NCI-H748 treated with DMSO at 0.1 percent for 48 hours (cell line): ENCODE data around the gene BLID.

Experiments used
- DNase-seq: peaks from one replicate; lab custom pipeline; 2025; lab: John Stamatoyannopoulos, UW

Gene BLID

DNA sequence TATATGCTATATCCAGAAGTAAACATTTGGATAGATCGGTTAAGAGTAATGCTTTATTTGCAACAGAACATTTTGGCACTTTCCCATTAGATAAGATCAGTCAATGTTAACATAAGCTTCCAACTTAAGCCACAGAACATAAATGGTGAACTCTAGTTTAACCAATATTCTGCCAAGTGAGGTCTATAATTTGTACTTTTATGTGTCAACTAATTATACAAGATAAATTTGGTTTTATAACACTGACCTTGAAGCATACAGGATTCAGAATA, 23.5 kb upstream of the BLID start:
- no peak for DNase-seq

DNA sequence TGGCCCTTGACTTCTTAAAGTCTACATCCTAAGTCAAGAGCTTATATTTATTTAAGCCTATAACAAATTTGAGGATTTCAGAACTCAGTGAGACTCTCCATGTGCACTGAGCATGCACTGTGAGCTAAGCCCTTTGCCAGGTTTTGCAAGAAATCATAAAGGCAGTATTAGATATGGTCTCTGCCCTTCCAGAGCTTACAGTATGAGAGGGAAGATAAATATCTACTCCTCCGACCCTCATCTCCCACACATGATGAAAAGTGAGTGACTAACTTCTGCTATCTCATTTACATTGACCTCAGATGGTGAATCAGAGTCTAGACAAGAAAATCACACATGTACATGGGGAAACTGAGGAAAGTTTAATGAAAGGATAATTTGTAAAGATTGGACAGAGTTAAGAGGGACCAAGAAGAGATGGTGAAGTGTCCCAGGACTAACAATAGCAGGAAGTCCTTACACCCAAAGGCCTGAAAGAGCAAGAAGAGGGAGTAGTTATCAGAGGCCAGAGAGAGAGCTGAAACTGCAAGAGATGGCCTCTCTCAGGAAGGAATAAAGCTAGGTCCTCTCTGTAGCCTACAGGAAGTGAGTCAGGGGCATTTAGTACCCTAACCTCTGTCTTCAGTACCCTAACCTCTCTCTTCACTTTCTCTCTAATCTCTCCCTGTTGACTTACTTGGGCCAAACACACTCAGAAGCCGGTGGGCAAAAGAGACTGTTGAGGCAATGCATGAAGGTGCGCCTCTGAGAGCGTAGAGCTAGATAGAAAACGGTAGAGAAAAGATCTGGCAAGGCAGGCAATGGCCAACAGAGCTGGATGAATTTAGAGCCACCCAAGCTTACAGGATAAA, 23.0 kb upstream of the BLID start:
- DNase-seq, result no peak

DNA sequence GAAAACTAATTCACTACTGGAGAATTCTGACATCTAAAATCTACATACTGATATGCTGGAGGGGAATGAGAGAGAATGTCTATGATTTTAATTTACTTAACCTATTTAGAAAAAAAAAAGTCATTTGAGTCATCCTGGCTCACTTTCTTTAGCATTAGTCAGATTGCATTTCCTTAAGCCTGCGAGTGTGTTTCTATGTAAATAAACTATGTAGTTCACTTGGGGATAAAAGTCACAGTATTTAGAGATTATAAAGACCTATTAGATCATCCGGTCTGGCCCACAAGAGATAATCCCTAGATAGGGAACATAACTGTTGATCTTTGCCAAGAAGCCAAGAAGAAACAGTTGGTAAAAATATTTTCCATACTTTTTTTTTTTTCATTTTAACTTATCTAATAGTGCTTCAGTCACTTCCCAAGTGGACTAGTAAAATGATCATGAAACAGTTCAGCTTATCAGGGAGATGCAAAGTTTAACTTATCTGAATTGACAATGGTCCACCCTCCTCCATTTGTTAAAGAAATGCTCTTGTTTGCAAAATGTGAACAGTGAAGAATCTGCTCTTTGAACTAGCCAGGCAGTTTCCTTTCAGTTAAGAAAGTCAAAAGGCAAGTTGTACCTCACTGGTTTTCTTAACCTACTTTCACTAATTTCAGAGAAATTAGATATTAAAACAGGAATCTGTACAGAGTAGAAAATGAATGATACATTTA, 21.2 kb upstream of the BLID start:
- DNase-seq, result no peak

DNA sequence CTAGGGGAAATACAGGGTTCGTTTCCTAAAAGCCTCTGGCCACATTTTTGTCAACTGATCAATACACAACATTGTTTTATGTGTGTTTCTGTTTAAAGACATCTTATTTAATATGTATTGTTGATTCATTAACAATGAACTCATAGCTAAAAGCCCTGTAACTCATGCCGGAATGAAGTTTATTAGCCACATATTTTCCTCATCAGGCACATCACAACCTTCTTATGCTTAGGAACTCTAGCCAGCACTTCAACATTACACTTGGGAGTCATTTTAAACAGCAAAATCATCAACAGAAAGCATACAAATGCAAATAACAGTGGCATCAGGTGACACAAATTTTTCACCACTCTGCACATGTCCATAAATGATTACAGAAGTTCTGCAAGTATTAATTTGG, 15.1 kb upstream of the BLID start:
- DNase-seq, result no peak

DNA sequence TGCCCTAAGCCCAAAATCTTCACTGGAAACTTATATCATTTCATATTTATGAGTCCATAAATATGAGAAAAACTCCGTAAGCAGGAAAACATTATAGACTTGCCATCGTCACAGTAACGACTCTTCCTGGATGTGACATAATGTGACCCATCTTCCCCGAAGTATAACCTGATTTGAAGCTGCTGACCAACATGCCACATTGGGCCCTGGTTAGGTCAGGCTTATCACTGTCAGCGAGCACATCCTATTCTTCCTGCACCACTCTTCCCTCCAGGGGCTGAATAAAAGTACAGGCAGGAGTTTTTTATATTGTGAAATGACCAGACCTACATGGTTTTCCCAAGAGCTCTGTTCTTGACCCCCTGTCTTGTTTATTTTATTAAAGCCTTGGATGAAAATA, 12.1 kb upstream of the BLID start:
- DNase-seq, result no peak

DNA sequence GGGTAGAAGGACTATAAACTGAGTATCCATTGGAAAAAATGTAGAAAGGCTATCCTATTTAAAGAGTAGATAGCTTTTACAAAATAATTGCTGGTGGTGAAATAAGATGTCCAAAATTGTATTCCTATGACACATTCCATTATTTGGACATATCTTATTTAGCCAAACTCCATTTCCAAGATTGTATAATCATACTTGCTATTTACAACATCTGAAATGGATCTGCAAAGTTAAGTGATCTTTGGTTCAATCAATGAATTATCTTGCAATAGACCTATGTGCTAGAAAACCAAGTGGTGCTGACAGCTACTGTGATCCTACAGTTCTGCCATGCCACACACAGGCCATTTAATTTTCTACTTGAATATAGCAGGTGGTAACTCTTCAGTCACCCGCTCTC, 11.0 kb upstream of the BLID start:
- DNase-seq, result no peak

DNA sequence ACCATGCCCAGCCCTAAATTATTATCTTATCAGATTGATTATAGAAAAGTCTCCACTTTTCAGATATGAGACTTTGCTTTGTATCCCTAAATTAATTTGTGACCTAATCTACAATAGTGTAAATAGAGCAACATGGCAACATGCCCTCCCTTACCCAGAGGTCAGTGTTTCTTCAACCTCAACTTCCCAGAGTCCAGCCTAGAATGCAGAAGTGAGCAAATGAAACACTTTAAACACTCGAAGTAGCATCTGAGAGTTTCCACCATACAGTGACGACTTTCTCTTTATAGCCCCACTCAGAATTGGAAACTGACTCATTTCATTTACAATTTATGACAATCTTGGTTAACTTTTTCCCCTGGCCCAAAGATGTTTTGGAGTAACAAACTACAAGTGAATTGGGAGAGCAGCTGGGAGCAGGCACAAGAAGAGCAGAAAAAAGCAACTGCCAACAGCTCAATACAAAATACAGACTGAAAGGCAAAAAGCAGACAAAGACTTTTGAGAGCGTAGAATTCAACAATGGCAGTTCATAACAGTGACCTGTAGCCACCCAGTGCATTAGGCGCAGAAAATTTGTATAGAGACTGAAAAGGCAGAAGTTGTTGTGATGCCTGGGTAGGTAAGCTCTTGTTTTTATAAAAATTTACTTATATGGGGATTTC, 10.1 kb upstream of the BLID start:
- DNase-seq, result no peak

DNA sequence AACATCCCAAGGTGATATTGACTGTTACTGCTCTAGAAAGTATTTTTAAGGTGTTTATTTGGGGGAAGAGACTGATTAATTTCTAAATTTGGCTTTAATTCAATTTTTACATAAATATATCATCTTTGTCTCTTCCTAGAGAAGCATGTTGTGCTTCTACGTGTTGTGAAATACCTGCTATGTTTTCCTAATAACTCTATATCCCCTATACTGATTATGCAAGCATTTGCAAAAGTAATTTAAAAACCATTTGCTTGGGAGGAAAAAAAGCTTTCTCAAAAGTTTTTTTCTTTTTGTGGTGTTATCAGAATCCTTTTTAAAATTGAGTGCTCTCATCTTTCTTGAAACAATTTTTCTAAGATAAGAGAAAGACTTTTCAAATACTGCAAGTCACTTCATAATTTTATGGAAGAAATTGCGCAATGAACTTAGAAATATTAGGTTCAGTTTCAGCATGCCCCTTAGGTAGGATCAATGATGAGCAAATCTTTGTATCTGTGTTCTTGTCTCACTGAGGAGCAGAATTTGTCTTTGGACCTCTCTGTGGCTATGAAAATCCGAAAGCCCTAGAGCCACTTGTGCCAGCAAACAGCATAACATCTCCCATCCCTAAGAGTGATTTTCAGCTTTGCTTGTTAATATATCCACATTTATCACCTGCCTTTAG, 7.4 kb upstream of the BLID start:
- no peak for DNase-seq

DNA sequence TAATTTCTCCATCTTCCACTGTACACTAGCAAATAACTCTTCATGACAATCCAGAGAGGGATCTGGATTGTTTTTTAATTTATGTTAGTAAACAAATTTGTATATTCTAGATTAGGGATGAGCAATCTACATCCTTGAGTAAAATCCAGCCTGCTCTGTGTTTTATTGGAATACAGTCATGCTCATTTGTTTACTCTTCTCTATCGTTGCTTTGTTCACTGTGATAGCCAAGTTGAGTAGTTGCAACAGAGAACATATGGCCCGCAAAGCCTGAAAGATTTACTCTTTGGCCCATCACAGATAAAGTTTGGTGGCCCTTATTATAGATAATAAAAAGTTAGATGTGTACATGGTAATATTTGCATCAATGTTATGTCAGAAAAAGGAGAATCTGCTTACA, 6.2 kb upstream of the BLID start:
- DNase-seq, result no peak

DNA sequence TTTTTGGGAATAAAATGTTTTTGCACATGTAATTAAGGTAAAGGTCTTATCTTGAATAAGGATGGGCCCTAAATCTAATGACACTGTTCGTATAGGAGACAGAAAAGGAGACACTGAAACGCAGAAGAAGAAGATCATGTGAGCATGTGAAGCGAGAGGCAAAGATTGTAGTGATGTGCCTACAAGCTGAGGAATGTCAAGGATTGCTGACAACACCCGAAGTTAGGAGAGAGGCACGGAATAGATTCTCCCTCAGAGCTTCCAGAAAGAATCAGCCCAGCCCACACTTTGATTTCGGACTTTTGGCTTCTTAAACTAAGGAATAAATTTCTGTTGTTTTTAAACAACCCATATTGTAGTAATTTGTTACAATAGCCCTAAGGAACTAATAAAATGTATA, 4.1 kb upstream of the BLID start:
- no peak for DNase-seq

DNA sequence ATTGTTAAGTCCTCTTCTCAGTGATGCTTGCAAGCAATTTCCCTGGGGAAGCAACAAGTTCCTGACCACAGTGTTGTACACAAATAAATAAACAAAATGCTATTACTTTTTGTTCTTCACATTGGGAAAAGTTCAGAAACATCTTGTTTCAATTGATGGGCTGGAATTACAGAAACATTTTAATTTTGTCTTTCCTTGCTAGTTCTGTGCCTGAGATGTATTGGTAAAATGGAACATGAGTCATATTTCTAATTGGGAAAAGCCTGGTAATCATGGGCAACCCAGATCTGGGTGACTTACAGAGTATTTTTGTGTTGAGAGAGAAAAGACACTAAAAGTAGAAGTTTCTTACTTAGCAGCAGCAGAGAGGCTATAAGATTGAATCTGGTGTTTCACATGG, 576 bp upstream of the BLID start:
- no peak for DNase-seq

DNA sequence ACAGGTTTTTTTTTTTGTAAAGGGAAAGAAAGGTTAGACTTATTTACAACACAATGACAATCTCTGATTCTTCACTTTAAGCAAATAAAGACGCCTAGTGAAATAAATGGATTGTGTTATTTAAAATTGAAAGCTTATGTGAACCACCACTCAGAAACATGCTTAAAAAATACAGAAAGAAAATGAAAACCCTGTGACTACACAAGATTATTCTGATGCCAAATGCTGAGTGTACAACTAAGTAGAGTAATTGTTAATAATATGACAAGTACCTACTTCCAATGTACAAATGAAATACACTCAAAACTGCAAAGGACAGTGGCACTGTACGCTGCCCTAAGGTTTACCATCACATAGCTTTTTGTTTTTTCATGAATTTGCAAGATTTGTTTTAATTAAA, 1.0 kb downstream of the BLID start:
- DNase-seq, result no peak

DNA sequence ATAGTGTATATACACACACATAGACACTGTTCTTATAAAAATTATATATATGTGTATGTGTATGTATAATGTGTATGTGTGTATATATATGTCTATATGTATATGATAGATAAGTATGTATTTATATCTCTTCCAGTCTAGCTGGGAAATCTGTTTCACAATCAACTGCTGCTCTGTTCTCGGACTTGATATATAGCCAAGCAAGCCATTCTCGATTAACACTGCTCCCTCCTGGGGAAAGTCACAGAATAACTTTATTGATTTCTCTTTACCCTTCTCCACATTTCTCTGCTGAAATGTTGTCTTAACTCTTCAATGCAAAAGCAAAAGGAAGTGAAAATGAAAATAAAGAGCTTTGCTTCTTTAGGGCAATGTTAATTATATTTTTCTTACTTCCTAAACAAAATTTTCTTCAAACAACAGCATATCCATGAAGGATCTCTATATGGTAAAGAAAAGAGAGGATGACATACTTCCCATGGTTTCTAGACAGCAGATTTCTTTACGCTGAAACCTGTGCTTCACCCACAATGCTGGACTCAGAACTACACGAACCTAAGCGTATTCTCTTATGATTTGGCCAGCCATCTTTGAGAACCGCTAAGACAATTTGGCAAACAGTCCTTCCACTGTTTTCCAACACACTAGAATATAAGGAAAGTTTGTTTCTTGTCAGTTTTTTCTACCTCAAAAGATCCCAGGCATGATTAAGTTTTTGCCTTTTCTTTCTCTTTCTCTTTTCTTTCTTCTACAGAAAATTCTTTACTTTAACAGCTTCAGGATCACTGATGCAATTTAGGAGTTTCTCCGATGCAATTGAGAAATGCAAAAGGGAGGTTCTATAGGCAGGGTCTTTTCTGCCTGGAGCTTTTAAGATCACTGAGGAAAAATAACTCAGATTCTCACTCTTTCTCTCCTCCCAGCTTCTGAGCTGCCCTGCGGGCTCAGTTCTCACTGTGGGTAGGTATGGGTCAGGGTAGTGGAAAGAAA, 1.9 kb downstream of the BLID start:
- no peak for DNase-seq

DNA sequence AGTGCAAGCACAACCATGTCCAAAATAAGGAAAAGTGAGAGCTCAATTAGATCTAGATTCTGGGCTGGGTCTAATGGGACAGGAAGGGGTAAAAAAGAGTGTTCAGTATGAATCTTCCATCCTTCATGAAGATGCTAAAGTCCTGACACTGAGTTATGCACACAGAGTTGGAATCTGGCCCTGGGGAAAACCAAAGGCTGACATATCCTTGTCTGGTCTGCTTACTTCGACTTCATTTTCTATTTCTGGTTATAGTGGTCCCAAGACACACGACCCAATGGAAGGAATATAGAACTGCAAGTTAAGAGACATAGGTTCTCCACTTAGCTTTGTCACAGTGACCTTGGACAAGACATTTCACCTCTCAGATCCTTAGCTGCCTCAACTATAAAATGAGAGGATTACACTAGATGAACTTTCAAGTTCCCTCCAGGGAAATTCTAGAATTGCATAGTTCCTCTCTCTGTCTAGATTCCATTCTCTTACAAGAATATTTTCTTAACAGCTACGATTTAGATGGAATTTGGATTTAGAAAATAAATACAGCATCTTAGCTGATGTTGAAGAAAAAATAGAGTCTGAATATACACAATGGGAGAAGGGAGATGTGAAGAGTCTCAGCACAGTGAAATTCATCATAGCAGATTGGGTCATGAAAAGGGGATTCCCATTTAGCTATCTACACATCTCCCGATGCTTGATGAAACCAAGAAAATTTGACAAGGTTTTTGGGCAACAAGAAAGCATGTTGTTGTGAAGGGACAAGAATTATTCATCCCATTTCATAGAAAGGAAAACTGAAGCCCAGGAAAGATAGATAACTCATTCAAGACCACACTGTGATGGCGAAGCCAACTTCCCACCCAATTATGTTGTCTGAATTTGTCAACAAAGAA, 3.3 kb downstream of the BLID start:
- no peak for DNase-seq

DNA sequence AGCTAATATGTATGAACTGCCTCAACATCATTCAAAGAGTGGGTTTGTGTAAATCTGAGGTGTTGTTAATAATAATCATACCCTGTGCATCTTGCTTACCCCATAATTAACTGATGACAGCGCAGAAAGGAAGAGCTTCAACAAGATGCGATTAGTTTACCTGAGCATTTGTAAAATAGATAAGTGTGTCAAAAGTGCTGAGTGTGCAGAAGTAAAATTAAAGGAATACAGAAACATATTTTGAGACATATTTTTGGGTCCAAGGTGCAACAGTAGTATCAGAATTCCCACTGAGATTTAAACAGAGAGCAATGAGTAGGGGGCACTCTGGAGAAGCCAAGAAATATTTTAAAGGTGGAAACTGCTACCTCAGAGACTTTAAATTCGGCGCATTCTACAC, 6.1 kb downstream of the BLID start:
- DNase-seq, result no peak

DNA sequence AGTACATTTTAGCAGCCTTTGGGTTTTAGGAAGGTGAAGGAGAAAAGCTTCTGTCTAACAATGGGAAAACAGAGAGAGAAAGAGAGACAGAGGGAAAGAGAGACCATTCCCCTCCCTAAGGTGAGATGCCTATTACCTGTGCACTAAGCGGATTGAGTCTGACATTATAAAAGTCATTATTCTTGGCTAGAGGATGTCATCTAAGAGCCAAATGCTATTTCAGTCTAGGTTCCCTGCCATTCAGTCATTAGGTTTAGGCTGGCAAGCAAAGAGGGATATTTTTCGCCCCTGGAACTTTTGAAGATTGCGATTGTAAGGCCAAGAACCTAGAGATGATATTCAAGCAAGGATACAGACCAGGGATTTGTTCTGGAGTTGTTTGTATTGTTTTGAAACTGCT, 7.2 kb downstream of the BLID start:
- no peak for DNase-seq

DNA sequence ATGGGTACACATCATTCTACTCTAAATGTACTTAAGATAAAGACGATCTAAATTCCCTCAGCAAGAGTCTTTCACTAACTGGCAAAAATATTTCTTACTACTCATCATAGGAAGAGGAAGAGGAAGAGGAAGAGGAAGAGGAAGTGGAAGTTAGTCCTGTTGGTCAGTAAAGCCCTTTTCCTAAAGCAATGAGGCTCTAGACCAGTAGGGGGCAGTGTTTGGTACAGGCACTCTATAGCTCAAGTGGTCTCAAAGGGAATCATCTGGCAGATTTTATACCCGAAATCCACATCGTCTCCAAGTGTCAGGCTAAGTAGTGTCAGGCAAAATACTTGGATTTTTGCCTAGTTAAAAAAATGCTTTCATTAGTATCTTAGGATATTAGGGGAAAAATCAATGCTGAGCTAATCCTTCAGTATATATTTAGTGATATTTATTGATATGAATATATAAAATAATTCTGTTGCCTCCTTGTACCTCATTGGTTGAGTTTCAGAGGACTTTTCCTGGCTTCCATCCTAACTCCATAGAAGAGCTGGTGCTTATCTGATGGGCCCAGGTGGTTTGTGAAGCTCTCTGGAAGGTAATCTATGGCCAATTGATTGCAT, 7.7 kb downstream of the BLID start:
- DNase-seq, result no peak

DNA sequence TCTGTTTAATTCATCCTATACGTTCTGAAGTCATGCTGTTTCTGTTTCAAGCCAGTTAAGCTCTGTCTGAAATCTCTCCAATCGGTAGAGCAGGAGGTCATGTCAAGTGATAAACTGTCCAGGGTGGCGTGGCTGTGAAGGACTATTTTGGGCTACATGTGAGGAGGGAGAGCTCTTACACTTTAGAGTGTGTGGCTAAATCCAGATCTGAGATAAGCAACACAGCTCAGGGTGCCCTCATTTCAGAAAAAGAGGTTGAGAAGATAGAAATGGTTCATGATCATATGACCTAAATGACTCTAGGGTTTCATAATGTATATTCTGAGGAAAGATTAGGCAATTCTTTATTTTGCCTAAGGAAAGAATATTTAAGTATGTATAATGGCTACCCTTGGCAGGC, 8.4 kb downstream of the BLID start:
- DNase-seq, result no peak

DNA sequence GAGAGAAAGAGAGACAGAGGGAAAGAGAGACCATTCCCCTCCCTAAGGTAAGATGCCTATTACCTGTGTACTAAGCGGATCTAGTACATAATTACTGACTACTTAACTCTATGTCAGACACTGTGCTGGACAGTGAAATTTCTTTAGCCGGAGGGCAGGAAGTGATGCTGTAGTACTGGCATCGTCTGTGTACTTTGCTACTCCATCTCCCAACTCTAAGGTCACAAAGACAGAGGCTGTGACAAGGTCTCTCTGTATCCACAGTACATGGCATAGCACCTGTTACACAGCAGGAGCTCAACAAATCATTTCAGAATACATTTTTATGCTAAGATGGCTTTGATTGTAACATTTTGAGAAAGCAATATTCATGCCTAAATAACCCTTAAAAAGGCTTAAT, 9.0 kb downstream of the BLID start:
- DNase-seq, result no peak

DNA sequence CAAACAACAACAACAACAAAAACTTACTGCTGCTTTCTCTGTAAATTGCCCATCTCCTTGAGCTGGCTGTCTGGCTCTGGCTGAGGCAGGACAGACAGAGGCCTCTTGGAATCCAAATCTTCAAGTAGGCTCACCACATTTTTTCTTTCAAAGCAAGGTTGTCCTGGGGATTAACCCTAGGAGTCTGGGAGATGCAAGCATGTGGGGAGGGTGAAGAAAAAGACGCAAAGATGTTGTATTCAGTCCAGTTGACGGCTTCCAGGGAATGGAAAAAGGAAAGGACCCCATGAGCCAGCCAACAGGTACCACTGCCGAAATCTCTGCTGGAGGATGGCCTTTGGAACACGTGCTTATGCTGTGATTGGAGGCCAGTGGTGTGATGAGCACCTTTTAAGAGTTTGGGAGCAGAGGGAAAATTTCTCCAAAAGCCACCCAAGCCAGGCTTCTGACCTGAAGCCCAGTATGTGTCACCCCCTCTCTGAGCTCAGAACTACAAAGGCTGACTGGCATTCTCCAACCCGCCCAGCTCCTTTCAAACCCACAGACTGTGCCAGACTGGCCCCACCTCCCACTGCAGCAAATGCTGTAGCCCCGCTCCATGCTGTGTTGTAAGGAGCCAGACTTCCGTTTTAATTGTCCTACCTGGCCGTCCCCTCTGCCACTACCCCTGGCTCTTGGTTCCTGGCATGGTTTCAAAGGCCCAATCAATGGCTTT, 10.8 kb downstream of the BLID start:
- DNase-seq, result no peak
